ENCODE measurements around the gene OLA1. TPM values are rescaled to one million over a fixed set of nuclear protein-coding genes. Genes with fewer than 3 reads are reported as not detected.

OLA1 gene
- total RNA-seq, 1 donor from 2014 or later: 92.8 TPM

GRCh38 chr2:174117951-174118930 lies 130.1 kb downstream of the OLA1 start:
- no peak for DNase-seq

GRCh38 chr2:174112073-174112472 lies 136.3 kb downstream of the OLA1 start:
- DNase-seq: no peak

- no peak for DNase-seq
These were observed 139.8 kb downstream of the OLA1 start for GRCh38 chr2:174108579-174108978.

GRCh38 chr2:174106736-174107135 lies 141.6 kb downstream of the OLA1 start:
- DNase-seq: no peak

GRCh38 chr2:174094542-174094941 lies 153.8 kb downstream of the OLA1 start:
- DNase-seq: no peak

GRCh38 chr2:174090476-174090875 lies 157.9 kb downstream of the OLA1 start:
- no peak for DNase-seq

GRCh38 chr2:174088706-174089460 lies 159.4 kb downstream of the OLA1 start:
- no peak for DNase-seq

GRCh38 chr2:174086708-174087107 lies 161.6 kb downstream of the OLA1 start:
- DNase-seq: no peak

GRCh38 chr2:174085781-174086180 lies 162.6 kb downstream of the OLA1 start:
- DNase-seq: no peak

- no peak for DNase-seq
These were observed 164.4 kb downstream of the OLA1 start for GRCh38 chr2:174083843-174084458.

- no peak for DNase-seq
These were observed 167.6 kb downstream of the OLA1 start for GRCh38 chr2:174080672-174081121.

- DNase-seq: no peak
These were observed 170.1 kb downstream of the OLA1 start for GRCh38 chr2:174078275-174078674.

- no peak for DNase-seq
These were observed 171.4 kb downstream of the OLA1 start for GRCh38 chr2:174076975-174077374.

GRCh38 chr2:174076040-174076439 lies 172.3 kb downstream of the OLA1 start:
- no peak for DNase-seq

GRCh38 chr2:174074831-174075230 lies 173.5 kb downstream of the OLA1 start:
- no peak for DNase-seq

GRCh38 chr2:174072857-174073256 lies 175.5 kb downstream of the OLA1 start:
- no peak for DNase-seq

- no peak for DNase-seq
These were observed 176.3 kb downstream of the OLA1 start for GRCh38 chr2:174072069-174072468.

GRCh38 chr2:174071321-174071720 lies 177.0 kb downstream of the OLA1 start:
- DNase-seq: no peak

- no peak for DNase-seq
These were observed 178.1 kb downstream of the OLA1 start for GRCh38 chr2:174070281-174070680.

- DNase-seq: no peak
These were observed 180.5 kb downstream of the OLA1 start for GRCh38 chr2:174067815-174068214.

- DNase-seq: no peak
These were observed 181.5 kb downstream of the OLA1 start for GRCh38 chr2:174066871-174067270.

GRCh38 chr2:174063492-174064092 lies 184.7 kb downstream of the OLA1 start:
- DNase-seq: no peak
